B cell (primary cell): ENCODE results near the gene GPLD1. TPM values are rescaled to one million over a fixed set of nuclear protein-coding genes. Genes with fewer than 3 reads are reported as not detected.
A peak's percentile ranks its signal among the peaks of the same experiment; 100 is the strongest.

Experiments
- ATAC-seq: fragments of 200-7000 bp; cut with Tn5 transposase; one replicate; pipeline ENCODE4 v1.10.0; 2021; ENCODE audit warnings: low read depth, mild to moderate bottlenecking, moderate number of reproducible peaks, moderate library complexity
- CTCF ChIA-PET: fragments of 350-600 bp; sonication (Branson Sonifier 250); formaldehyde crosslinking; loops from one replicate; lab custom pipeline; 2021; ENCODE audit warnings: antibody characterized with exemption, inconsistent platforms; lab: Charles Lee
- POLR2A ChIA-PET: fragments of 350-600 bp; sonication (Branson Sonifier 250); formaldehyde crosslinking; loops from one replicate; lab custom pipeline; 2021; ENCODE audit warnings: antibody characterized with exemption; lab: Charles Lee
- DNase-seq: peaks from one replicate; pipeline ENCODE4 v3.0.0; 2013
- H2AFZ ChIP-seq: 2 replicates; pipeline ENCODE4 v1.6.1; 2012; ENCODE audit warnings: mild to moderate bottlenecking, low read depth, low read length; ENCODE audit not compliant: insufficient read depth, poor library complexity, severe bottlenecking
- H3K27ac ChIP-seq, 2 donors: 1 replicate in 1 of 2; 2 replicates in 1 of 2; pipeline ENCODE4 v1.5.1; 2012 to 2013; ENCODE audit warnings: low read length in 2 of 2, mild to moderate bottlenecking in 2 of 2, moderate library complexity in 1 of 2
- H3K27me3 ChIP-seq, 4 experiments: fragments of 200-600 bp in 1 of 4; sonication (generic) in 1 of 4; replicated peaks in 1 of 4; 1 replicate in 2 of 4; 2 replicates in 2 of 4; pipeline versions ENCODE4 v1.6.1 to v1.7.0; 2013 to 2016; ENCODE audit warnings: low read length in 3 of 4, mild to moderate bottlenecking in 2 of 4, mixed read lengths in 1 of 4, moderate library complexity in 1 of 4; ENCODE audit not compliant: insufficient read depth in 4 of 4, control insufficient read depth in 3 of 4; ENCODE audit errors: control extremely low read depth in 1 of 4
- H3K36me3 ChIP-seq, 2 experiments: replicated peaks in 1 of 2; 1 replicate in 1 of 2; 2 replicates in 1 of 2; pipeline versions ENCODE4 v1.6.1 to v1.7.1; 2013; ENCODE audit warnings: low read length in 1 of 2; ENCODE audit not compliant: insufficient read depth in 2 of 2, control insufficient read depth in 1 of 2; ENCODE audit errors: control extremely low read depth in 1 of 2, extremely low read depth in 1 of 2
- H3K4me1 ChIP-seq, 2 donors: fragments of 200-600 bp in 1 of 2; sonication (generic) in 1 of 2; 1 replicate in 1 of 2; 2 replicates in 1 of 2; pipeline versions ENCODE4 v1.5.1 to v1.6.1; 2013 to 2017; ENCODE audit warnings: low read length in 2 of 2; ENCODE audit not compliant: control insufficient read depth in 2 of 2, insufficient read depth in 2 of 2
- H3K4me2 ChIP-seq: replicated peaks from 2 replicates; pipeline ENCODE3; 2012; ENCODE audit warnings: mild to moderate bottlenecking, low read depth, low read length; ENCODE audit not compliant: poor library complexity, severe bottlenecking
- H3K4me3 ChIP-seq, 5 experiments: fragments of 200-600 bp in 1 of 5; sonication (generic) in 1 of 5; 1 replicate in 3 of 5; 2 replicates in 2 of 5; pipeline versions ENCODE4 v1.5.1 to v1.7.0; 2011 to 2016; ENCODE audit warnings: low read length in 4 of 5, mild to moderate bottlenecking in 4 of 5, low read depth in 2 of 5, control low read depth in 1 of 5, moderate library complexity in 1 of 5; ENCODE audit not compliant: insufficient read depth in 1 of 5; ENCODE audit errors: control extremely low read depth in 1 of 5, extremely low read depth in 1 of 5
- H3K79me2 ChIP-seq: fragments of 200-600 bp; sonication (generic); one replicate; pipeline ENCODE4 v1.6.0; 2016; ENCODE audit warnings: low read length; ENCODE audit not compliant: control insufficient read depth, insufficient read depth
- H3K9ac ChIP-seq: fragments of 200-600 bp; sonication (generic); 2 replicates; pipeline ENCODE4 v1.6.1; 2017; ENCODE audit warnings: mild to moderate bottlenecking, low read length, moderate library complexity
- H3K9me3 ChIP-seq, 3 donors: one replicate each; pipeline versions ENCODE4 v1.6.1 to v1.7.1; 2013; ENCODE audit warnings: low read length in 2 of 3; ENCODE audit not compliant: control insufficient read depth in 2 of 3, insufficient read depth in 1 of 3; ENCODE audit errors: control extremely low read depth in 1 of 3
- H4K20me1 ChIP-seq: 2 replicates; pipeline ENCODE4 v1.6.0; 2012; ENCODE audit warnings: mild to moderate bottlenecking, low read length; ENCODE audit not compliant: insufficient read depth, control insufficient read depth, poor library complexity, severe bottlenecking
- H3K27ac Mint-ChIP-seq: one replicate; pipeline ENCODE4 v1.8.0; 2021; ENCODE audit warnings: mixed read lengths
- H3K27me3 Mint-ChIP-seq: one replicate; pipeline ENCODE4 v1.8.0; 2021; ENCODE audit warnings: mixed read lengths
- H3K4me1 Mint-ChIP-seq: one replicate; pipeline ENCODE4 v1.8.0; 2021; ENCODE audit warnings: mixed read lengths
- H3K4me3 Mint-ChIP-seq: one replicate; pipeline ENCODE4 v1.8.0; 2021; ENCODE audit warnings: mixed read lengths
- H3K9me3 Mint-ChIP-seq: one replicate; pipeline ENCODE4 v1.8.0; 2022; ENCODE audit warnings: mixed read lengths; ENCODE audit not compliant: insufficient read depth
- CTCF ChIP-seq: fragments of 200-600 bp; IDR thresholded peaks from one replicate; pipeline ENCODE4 v1.8.0; 2022; ENCODE audit warnings: antibody characterized with exemption, mild to moderate bottlenecking
- EZH2 ChIP-seq: IDR thresholded peaks from 2 replicates; pipeline ENCODE4 v1.6.1; 2012; ENCODE audit warnings: borderline replicate concordance, low read depth, mild to moderate bottlenecking, moderate library complexity, low read length; ENCODE audit not compliant: insufficient read depth, poor library complexity, severe bottlenecking
- WGBS: methylation state at CpG from one replicate; pipeline ENCODE4 v1.1.5; 2013; ENCODE audit warnings: missing lambda C conversion rate; ENCODE audit not compliant: insufficient coverage; 5-methylcytosine and 5-hydroxymethylcytosine counted together
- intact Hi-C: fragments of 100-400 bp; cut with micrococcal nuclease; formaldehyde crosslinking; loops from one replicate; pipeline ENCODE4 v1.10.0; 2022
- polyA plus RNA-seq: library from polyadenylated mRNA; depleted of rRNA; stranded (reverse); fragments of >200 nt; gene quantifications from 2 replicates; pipeline ENCODE4 v1.2.3, GENCODE V29; 2012
- total RNA-seq, 2 donors: library from RNA; stranded (reverse); fragments of 120-200 nt in 1 of 2; gene quantifications; 1 replicate in 1 of 2; 2 replicates in 1 of 2; pipeline versions ENCODE4 v1.2.3 to v1.2.4, GENCODE V29; 2013 to 2022

Gene GPLD1
- total and polyA plus RNA-seq, 2 donors (not counting 1 experiment from before 2014, with no cell fraction given) = 1.9 to 7.0 TPM

- no peak for TF ChIP-seq CTCF
- no peak for TF ChIP-seq EZH2
- ChIA-PET POLR2A (interaction anchor here (1.4 kb wide), 1 partner anchor 23 kb away, joined by 7 read pairs; the partner anchor contains the start of gene ALDH5A1), CTCF (interaction anchor here (1.0 to 3.7 kb wide), 8 partner anchors 12 to 235 kb away, joined by 3 to 39 read pairs (median 3); partner anchors contain the start of gene ALDH5A1)
- intact Hi-C loops = no loop called here
- Histone ChIP-seq H3K4me3 (peak overlapping the region in 4 of 5 experiments; percentile 14 to 48 (median 27)), H3K4me2 (peak overlapping the region; percentile 62), H3K9ac (peak overlapping the region; percentile 41), H3K27me3 (no peaks in the 10 kb centered on the region), H3K4me1 (peaks cover 36 to 45% of the 10 kb centered on the region in 2 donors), H4K20me1 (no peaks in the 10 kb centered on the region), H3K27ac (peak overlapping the region; percentile 90 to 91), H2AFZ (peak overlapping the region; percentile 69), H3K36me3 (peaks cover 1 to 13% of the 10 kb centered on the region in 2 experiments), H3K9me3 (no peaks in the 10 kb centered on the region), H3K79me2 (no peaks in the 10 kb centered on the region)
- Mint-ChIP-seq H3K27ac (peak overlapping the region; percentile 98), H3K27me3 (no peaks in the 10 kb centered on the region), H3K4me1 (peaks cover 49% of the 10 kb centered on the region), H3K9me3 (no peaks in the 10 kb centered on the region), H3K4me3 (peak overlapping the region; percentile 81)
- 50% methylated on average over 2 of the region's 4 CpGs for WGBS
- DNase-seq (peak; percentile 67), ATAC-seq (peak; percentile 64)
Observed at GRCh38 chr6:24517659-24518543, 28.5 kb upstream of the GPLD1 start.

GRCh38 chr6:24513602-24514001 is 24.2 kb upstream of the GPLD1 start:
- Mint-ChIP-seq H3K27me3 (no peaks in the 10 kb centered on the region), H3K9me3 (no peaks in the 10 kb centered on the region), H3K4me3 (no peak overlapping the region), H3K4me1 (peaks cover 23% of the 10 kb centered on the region), H3K27ac (no peak overlapping the region)
- Histone ChIP-seq H3K27ac (no peak overlapping the region), H2AFZ (no peak overlapping the region), H3K4me1 (peaks cover 18 to 20% of the 10 kb centered on the region in 2 donors), H4K20me1 (no peaks in the 10 kb centered on the region), H3K9ac (no peak overlapping the region), H3K4me3 (no peak overlapping the region), H3K27me3 (no peaks in the 10 kb centered on the region), H3K4me2 (no peak overlapping the region), H3K36me3 (peaks cover 3 to 17% of the 10 kb centered on the region in 2 experiments), H3K9me3 (no peaks in the 10 kb centered on the region), H3K79me2 (no peaks in the 10 kb centered on the region)
- ChIA-PET POLR2A (no interaction called here), CTCF (interaction anchor here (2.9 to 4.0 kb wide), 3 partner anchors 8 to 19 kb away, joined by 10 to 16 read pairs (median 14); partner anchors contain the start of gene ALDH5A1)
- DNase-seq (no peak), ATAC-seq (no peak)
- WGBS = 100% methylated on average over 1 of the region's 4 CpGs
- TF ChIP-seq CTCF (no peak), EZH2 (no peak)
- intact Hi-C loops = no loop called here
